NCI-H146 treated with DMSO at 0.1 percent for 48 hours (cell line): Measurements from ENCODE around the gene VIT.
"Not testable (repeated sequence)": the region's sequence is repeated elsewhere in the genome, so short reads cannot be mapped to it uniquely, and the experiment has no call there.

Source experiments
- DNase-seq: peaks from one replicate; lab custom pipeline; 2025; ENCODE audit not compliant: unreplicated experiment; lab: John Stamatoyannopoulos, UW

VIT gene

GRCh38 chr2:36801088-36801487 is 104.6 kb downstream of the VIT start:
- no peak for DNase-seq

GRCh38 chr2:36802952-36803351 is 106.4 kb downstream of the VIT start:
- DNase-seq = no peak

GRCh38 chr2:36805635-36806224 is 109.2 kb downstream of the VIT start:
- DNase-seq = no peak

GRCh38 chr2:36807223-36807886 is 110.8 kb downstream of the VIT start:
- no peak for DNase-seq

GRCh38 chr2:36808386-36809068 is 112.0 kb downstream of the VIT start:
- no peak for DNase-seq

- DNase-seq = no peak
These were observed 112.5 kb downstream of the VIT start for GRCh38 chr2:36809069-36809445.

- DNase-seq = no peak
These were observed 114.6 kb downstream of the VIT start for GRCh38 chr2:36811071-36811470.

- no peak for DNase-seq
These were observed 115.7 kb downstream of the VIT start for GRCh38 chr2:36812196-36812595.

- DNase-seq = no peak
These were observed 122.0 kb downstream of the VIT start for GRCh38 chr2:36818542-36818941.

GRCh38 chr2:36819095-36819711 is 122.7 kb downstream of the VIT start:
- DNase-seq = no peak

- DNase-seq = no peak
These were observed 124.6 kb downstream of the VIT start for GRCh38 chr2:36820942-36821605.

GRCh38 chr2:36823862-36824261 is 127.4 kb downstream of the VIT start:
- DNase-seq = no peak

- DNase-seq = no peak
These were observed 127.8 kb downstream of the VIT start for GRCh38 chr2:36824273-36824672.

GRCh38 chr2:36824683-36825082 is 128.2 kb downstream of the VIT start:
- not testable (repeated sequence) for DNase-seq

GRCh38 chr2:36831185-36831584 is 134.7 kb downstream of the VIT start:
- no peak for DNase-seq

- no peak for DNase-seq
These were observed 137.7 kb downstream of the VIT start for GRCh38 chr2:36834203-36834602.

GRCh38 chr2:36834731-36835524 is 138.4 kb downstream of the VIT start:
- DNase-seq = no peak

- no peak for DNase-seq
These were observed 143.6 kb downstream of the VIT start for GRCh38 chr2:36839976-36840617.

GRCh38 chr2:36843838-36844237 is 147.3 kb downstream of the VIT start:
- DNase-seq = no peak

GRCh38 chr2:36849265-36849664 is 152.8 kb downstream of the VIT start:
- DNase-seq = no peak
